GM12875 (cell line): Measurements from ENCODE around the gene ARHGAP23.

Source experiments
- H3K4me3 ChIP-seq: one replicate; pipeline ENCODE4 v1.5.1; 2011; ENCODE audit warnings: low read depth, low read length, control low read depth
- TF ChIP-seq, protein P1 (sequence below): IDR thresholded peaks from 2 replicates; pipeline ENCODE4 v1.5.1; 2011; ENCODE audit warnings: low read depth, mild to moderate bottlenecking, control low read depth, inconsistent platforms, low read length, moderate library complexity, borderline replicate concordance; ENCODE audit not compliant: insufficient read depth

ARHGAP23 gene

DNA sequence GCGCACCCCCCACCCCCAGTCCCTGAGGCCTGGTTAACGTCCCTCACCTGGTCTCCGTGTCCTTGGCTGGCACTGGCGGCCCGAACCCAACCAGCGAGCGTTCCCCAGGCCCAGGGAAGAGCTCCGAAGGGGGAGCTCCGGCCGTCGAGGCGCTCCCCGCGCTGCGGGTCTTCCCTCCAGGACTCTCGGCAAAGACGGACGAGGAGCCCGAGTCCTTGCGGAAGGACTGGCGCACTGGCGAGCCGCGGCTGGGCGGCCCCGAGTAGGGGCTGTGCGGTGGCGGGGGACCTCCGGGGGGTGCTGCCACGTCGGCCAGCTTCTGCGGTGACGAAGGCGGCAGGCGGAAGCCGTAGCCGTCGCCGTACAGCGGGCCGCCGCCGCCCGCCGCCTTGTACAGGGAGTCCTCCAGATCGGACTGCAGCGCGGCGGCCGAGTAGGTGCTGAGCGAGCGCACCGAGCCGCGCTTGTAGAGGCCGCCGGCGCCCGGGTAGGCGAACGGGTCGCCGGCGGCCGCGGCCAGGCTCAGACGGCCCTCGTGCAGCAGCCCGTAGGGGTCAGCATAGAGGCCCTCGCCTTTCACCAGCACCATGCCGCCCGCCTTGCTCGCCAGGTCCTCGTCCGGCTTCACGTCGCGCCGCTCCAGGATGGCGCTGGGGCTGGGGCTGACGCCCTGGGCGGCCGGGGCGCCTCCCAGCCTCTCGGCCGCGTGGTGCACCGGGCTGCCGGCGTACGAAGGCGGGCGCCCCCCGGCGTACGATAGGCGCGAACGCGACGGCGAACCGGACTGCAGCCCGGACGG lies 133.4 kb downstream of the ARHGAP23 start:
- H3K4me3 ChIP-seq: no peak overlapping the region
- TF ChIP-seq, protein P1, sequence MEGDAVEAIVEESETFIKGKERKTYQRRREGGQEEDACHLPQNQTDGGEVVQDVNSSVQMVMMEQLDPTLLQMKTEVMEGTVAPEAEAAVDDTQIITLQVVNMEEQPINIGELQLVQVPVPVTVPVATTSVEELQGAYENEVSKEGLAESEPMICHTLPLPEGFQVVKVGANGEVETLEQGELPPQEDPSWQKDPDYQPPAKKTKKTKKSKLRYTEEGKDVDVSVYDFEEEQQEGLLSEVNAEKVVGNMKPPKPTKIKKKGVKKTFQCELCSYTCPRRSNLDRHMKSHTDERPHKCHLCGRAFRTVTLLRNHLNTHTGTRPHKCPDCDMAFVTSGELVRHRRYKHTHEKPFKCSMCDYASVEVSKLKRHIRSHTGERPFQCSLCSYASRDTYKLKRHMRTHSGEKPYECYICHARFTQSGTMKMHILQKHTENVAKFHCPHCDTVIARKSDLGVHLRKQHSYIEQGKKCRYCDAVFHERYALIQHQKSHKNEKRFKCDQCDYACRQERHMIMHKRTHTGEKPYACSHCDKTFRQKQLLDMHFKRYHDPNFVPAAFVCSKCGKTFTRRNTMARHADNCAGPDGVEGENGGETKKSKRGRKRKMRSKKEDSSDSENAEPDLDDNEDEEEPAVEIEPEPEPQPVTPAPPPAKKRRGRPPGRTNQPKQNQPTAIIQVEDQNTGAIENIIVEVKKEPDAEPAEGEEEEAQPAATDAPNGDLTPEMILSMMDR: no peak
